Stimulated activated CD8-positive, alpha-beta memory T cell treated with anti-CD3 and anti-CD28 coated beads, Interleukin-15, amount 100 ng/mL, for 4 hours (primary cell): ENCODE measurements around the gene SLK.

Experiments
- DNase-seq, 2 donors: peaks; one replicate each; pipeline ENCODE4 v3.0.0-alpha.2; 2020; ENCODE audit warnings: low read depth in 2 of 2

The SLK gene

GRCh38 chr10:103941801-103942200 is 25.1 kb upstream of the SLK start:
- no peak for DNase-seq

- no peak for DNase-seq
Observed at GRCh38 chr10:103942866-103943265, 24.1 kb upstream of the SLK start.

- no peak for DNase-seq
Observed at GRCh38 chr10:103947799-103948516, 19.0 kb upstream of the SLK start.

- DNase-seq: no peak
Observed at GRCh38 chr10:103949728-103950127, 17.2 kb upstream of the SLK start.

GRCh38 chr10:103951183-103951582 is 15.8 kb upstream of the SLK start:
- DNase-seq: no peak

GRCh38 chr10:103951942-103952341 is 15.0 kb upstream of the SLK start:
- no peak for DNase-seq

- no peak for DNase-seq
Observed at GRCh38 chr10:103954543-103954942, 12.4 kb upstream of the SLK start.

GRCh38 chr10:103958996-103959395 is 7.9 kb upstream of the SLK start:
- DNase-seq: no peak

GRCh38 chr10:103960103-103960502 is 6.8 kb upstream of the SLK start:
- no peak for DNase-seq

- peak in 1 of 2 donors; percentile 17 for DNase-seq
Observed at GRCh38 chr10:103967448-103968071, 620 bp downstream of the SLK start.

- DNase-seq: no peak
Observed at GRCh38 chr10:103968441-103969391, 1.8 kb downstream of the SLK start.

- no peak for DNase-seq
Observed at GRCh38 chr10:103969436-103969835, 2.5 kb downstream of the SLK start.

GRCh38 chr10:103969857-103970627 is 3.1 kb downstream of the SLK start:
- no peak for DNase-seq

GRCh38 chr10:103975169-103975568 is 8.2 kb downstream of the SLK start:
- no peak for DNase-seq

GRCh38 chr10:103977204-103977603 is 10.3 kb downstream of the SLK start:
- no peak for DNase-seq

GRCh38 chr10:103979530-103979929 is 12.6 kb downstream of the SLK start:
- DNase-seq: no peak

GRCh38 chr10:103980288-103980906 is 13.5 kb downstream of the SLK start:
- no peak for DNase-seq

GRCh38 chr10:103982639-103983038 is 15.7 kb downstream of the SLK start:
- no peak for DNase-seq

- DNase-seq: no peak
Observed at GRCh38 chr10:103983367-103983911, 16.5 kb downstream of the SLK start.

GRCh38 chr10:103985726-103986125 is 18.8 kb downstream of the SLK start:
- DNase-seq: no peak

- no peak for DNase-seq
Observed at GRCh38 chr10:103986360-103986759, 19.4 kb downstream of the SLK start.
